HCT116 (cell line): ENCODE data around the gene KANK4. TPM values are rescaled to one million over a fixed set of nuclear protein-coding genes. Genes with fewer than 3 reads are reported as not detected.

ENCODE experiments used
- ATAC-seq: fragments of 200-7000 bp; cut with Tn5 transposase; 2 replicates; pipeline ENCODE4 v1.9.1; 2020; ENCODE audit warnings: mild to moderate bottlenecking, moderate library complexity
- BruUV-seq: library from RNA; stranded (reverse); fragments of 400-500 nt; replicated peaks from 2 replicates; lab custom pipeline; 2021; lab: Mats Ljungman, UMichigan
- CTCF ChIA-PET: fragments of 300-600 bp; sonication (Branson Sonifier 250); formaldehyde crosslinking; loops from one replicate; lab custom pipeline; 2021; ENCODE audit warnings: antibody characterized with exemption; lab: Charles Lee
- POLR2A ChIA-PET: fragments of 300-600, 350-600 bp; sonication (Branson Sonifier 250); formaldehyde crosslinking; loops from one replicate; lab custom pipeline; 2021; ENCODE audit warnings: antibody characterized with exemption; lab: Charles Lee
- RAD21 ChIA-PET, 2 experiments: fragments of 300-600 bp; sonication (Branson Sonifier 250); formaldehyde crosslinking; loops; one replicate each; lab custom pipeline; 2023; ENCODE audit warnings: low total read pairs in 2 of 2; ENCODE audit not compliant: uncharacterized antibody in 2 of 2, unreplicated experiment in 2 of 2, low non-redundant PET in 1 of 2; lab: Charles Lee
- DNase-seq: peaks from one replicate; pipeline ENCODE4 v3.0.0-alpha.2; 2010; ENCODE audit warnings: low read depth, low spot score
- H2AFZ ChIP-seq: fragments of 200-600 bp; shearing (Covaris generic), sonication (generic); 2 replicates; pipeline ENCODE4 v1.6.1; 2017; ENCODE audit warnings: low read depth, mixed run types, mixed read lengths, antibody characterized with exemption, low read length; ENCODE audit not compliant: poor library complexity, severe bottlenecking
- H3K27ac ChIP-seq: 2 replicates; pipeline ENCODE4 v1.5.1; 2012; ENCODE audit warnings: low read depth, low read length
- H3K27me3 ChIP-seq: fragments of 200-600 bp; sonication (generic); 2 replicates; pipeline ENCODE4 v1.6.1; 2016; ENCODE audit warnings: mixed run types, low read length, mixed read lengths; ENCODE audit not compliant: insufficient read depth
- H3K36me3 ChIP-seq, 2 experiments: fragments of 200-500 bp in 1 of 2; fragments of 200-600 bp in 1 of 2; sonication (Bioruptor generic) in 1 of 2; sonication (generic) in 1 of 2; 2 replicates each; pipeline versions ENCODE4 v1.5.1 to v1.6.1; 2014 to 2016; ENCODE audit warnings: low read length in 2 of 2, inconsistent platforms in 1 of 2, mixed read lengths in 1 of 2, mixed run types in 1 of 2; ENCODE audit not compliant: insufficient read depth in 2 of 2, control insufficient read depth in 1 of 2
- H3K4me1 ChIP-seq, 2 experiments: fragments of 200-600 bp in 1 of 2; sonication (generic) in 1 of 2; 2 replicates each; pipeline versions ENCODE4 v1.5.1 to v1.6.1; 2012 to 2017; ENCODE audit warnings: low read length in 2 of 2, inconsistent platforms in 1 of 2, mild to moderate bottlenecking in 1 of 2, mixed read lengths in 1 of 2, mixed run types in 1 of 2, moderate library complexity in 1 of 2; ENCODE audit not compliant: insufficient read depth in 2 of 2, control insufficient read depth in 1 of 2
- H3K4me2 ChIP-seq: fragments of 200-600 bp; sonication (generic); 2 replicates; pipeline ENCODE4 v1.6.1; 2017; ENCODE audit warnings: mixed run types, low read length, mixed read lengths
- H3K4me3 ChIP-seq, 2 experiments: fragments of 200-600 bp in 1 of 2; sonication (generic) in 1 of 2; replicated peaks in 1 of 2; 2 replicates each; pipeline ENCODE4 v1.5.1; 2011 to 2016; ENCODE audit warnings: low read length in 2 of 2, control low read depth in 1 of 2, low read depth in 1 of 2, mild to moderate bottlenecking in 1 of 2, mixed read lengths in 1 of 2, mixed run types in 1 of 2
- H3K79me2 ChIP-seq: fragments of 200-600 bp; sonication (generic); 2 replicates; pipeline ENCODE4 v1.6.1; 2017; ENCODE audit warnings: mild to moderate bottlenecking, mixed run types, low read length, moderate library complexity, mixed read lengths; ENCODE audit not compliant: insufficient read depth
- H3K9ac ChIP-seq: fragments of 200-600 bp; sonication (generic); 2 replicates; pipeline ENCODE4 v1.6.1; 2016; ENCODE audit warnings: low read length, mixed read lengths
- H3K9me2 ChIP-seq: fragments of 200-600 bp; sonication (generic), shearing (Covaris generic); 2 replicates; pipeline ENCODE4 v1.6.1; 2017; ENCODE audit warnings: mixed run types, mild to moderate bottlenecking, moderate library complexity; ENCODE audit not compliant: insufficient read depth
- H3K9me3 ChIP-seq, 2 experiments: fragments of 200-500 bp in 1 of 2; fragments of 200-600 bp in 1 of 2; sonication (Bioruptor generic) in 1 of 2; sonication (generic) in 1 of 2; 2 replicates each; pipeline ENCODE4 v1.6.1; 2014 to 2017; ENCODE audit warnings: low read length in 2 of 2, mixed read lengths in 2 of 2, inconsistent platforms in 1 of 2, low read depth in 1 of 2, mild to moderate bottlenecking in 1 of 2, mixed run types in 1 of 2, moderate library complexity in 1 of 2; ENCODE audit not compliant: control insufficient read depth in 1 of 2, insufficient read depth in 1 of 2
- H4K20me1 ChIP-seq: fragments of 200-600 bp; sonication (generic), shearing (Covaris generic); 2 replicates; pipeline ENCODE4 v1.6.1; 2017; ENCODE audit warnings: mixed run types, mild to moderate bottlenecking, moderate library complexity; ENCODE audit not compliant: insufficient read depth
- CBX3 ChIP-seq: IDR thresholded peaks from 2 replicates; pipeline ENCODE4 v1.6.1; 2012; ENCODE audit warnings: low read depth
- CEBPB ChIP-seq: IDR thresholded peaks from 2 replicates; pipeline ENCODE4 v1.6.1; 2012; ENCODE audit warnings: low read depth
- FOSL1 ChIP-seq: IDR thresholded peaks from 2 replicates; pipeline ENCODE4 v1.6.1; 2012; ENCODE audit warnings: low read depth
- MAX ChIP-seq: IDR thresholded peaks from 2 replicates; pipeline ENCODE4 v1.6.1; 2012
- REST ChIP-seq: IDR thresholded peaks from 2 replicates; pipeline ENCODE4 v1.6.1; 2012; ENCODE audit warnings: low read depth
- ZBTB33 ChIP-seq: IDR thresholded peaks from 2 replicates; pipeline ENCODE4 v1.6.1; 2011; ENCODE audit warnings: mild to moderate bottlenecking, low read length, moderate library complexity; ENCODE audit not compliant: insufficient replicate concordance; ENCODE audit errors: extremely low read depth
- ZFX ChIP-seq: fragments of 450-650 bp; IDR thresholded peaks from 2 replicates; pipeline ENCODE4 v1.6.1; 2017
- ZNF274 ChIP-seq: fragments of 200-500 bp; sonication (Bioruptor generic); IDR thresholded peaks from 2 replicates; pipeline ENCODE4 v1.6.1; 2014; ENCODE audit warnings: mild to moderate bottlenecking, low read depth, low read length, inconsistent platforms
- intact Hi-C: fragments of 100-400 bp; cut with micrococcal nuclease; formaldehyde crosslinking; loops from 2 replicates; pipeline ENCODE4 v1.10.0; 2022
- total RNA-seq: library from RNA; stranded (reverse); gene quantifications from one replicate; pipeline ENCODE4 v1.2.1, GENCODE V29; 2021; ENCODE audit not compliant: unreplicated experiment

The KANK4 gene
- total RNA-seq, 1 experiment from 2014 or later: not detected

- Histone ChIP-seq H3K4me3 (no peak overlapping the region), H3K9me3 (no peaks in the 10 kb centered on the region), H3K9me2 (no peaks in the 10 kb centered on the region; the same call in 1 of the 2 replicates), H3K36me3 (no peaks in the 10 kb centered on the region), H3K27me3 (0 out of 2 replicates have a peak, but pooled peaks cover 3% of the 10 kb centered on the region), H2AFZ (no peak overlapping the region), H4K20me1 (no peaks in the 10 kb centered on the region), H3K4me1 (no peaks in the 10 kb centered on the region), H3K9ac (no peak overlapping the region), H3K4me2 (no peak overlapping the region), H3K27ac (no peak overlapping the region), H3K79me2 (no peaks in the 10 kb centered on the region)
- ChIA-PET RAD21 (no interaction called here), CTCF (no interaction called here), POLR2A (no interaction called here)
- intact Hi-C loops: no loop called here
- no peak for DNase-seq
- ATAC-seq: no peak
- TF ChIP-seq ZBTB33 (no peak), FOSL1 (no peak), ZNF274 (no peak), REST (no peak), MAX (no peak), CEBPB (no peak), ZFX (no peak), CBX3 (no peak)
- no TSS peak for BruUV-seq
Measured at GRCh38 chr1:62304515-62304914, 14.7 kb downstream of the KANK4 start.
